Spinal cord (tissue), 10 donors: ENCODE measurements around the gene GTPBP1. TPM values are rescaled to one million over a fixed set of nuclear protein-coding genes. Genes with fewer than 3 reads are reported as not detected.
A peak's percentile ranks its signal among the peaks of the same experiment; 100 is the strongest.

ENCODE experiments used
- DNase-seq, 6 donors: peaks; one replicate each; pipeline versions ENCODE4 v3.0.0 to v3.0.0-alpha.2; 2013 to 2015; ENCODE audit warnings: low spot score in 6 of 6, low read depth in 4 of 6
- H3K27ac ChIP-seq: one replicate; pipeline ENCODE4 v1.5.1; 2013; ENCODE audit warnings: low read depth, low read length, control low read depth
- H3K27me3 ChIP-seq: one replicate; pipeline ENCODE4 v1.6.1; 2013; ENCODE audit warnings: low read length; ENCODE audit not compliant: control insufficient read depth, insufficient read depth
- H3K36me3 ChIP-seq: one replicate; pipeline ENCODE4 v1.6.1; 2013; ENCODE audit warnings: low read length; ENCODE audit not compliant: control insufficient read depth, insufficient read depth
- H3K4me1 ChIP-seq: one replicate; pipeline ENCODE4 v1.6.1; 2013; ENCODE audit warnings: low read length; ENCODE audit not compliant: control insufficient read depth, insufficient read depth
- H3K4me3 ChIP-seq: one replicate; pipeline ENCODE4 v1.5.1; 2013; ENCODE audit warnings: low read depth, low read length, control low read depth
- H3K9me3 ChIP-seq: one replicate; pipeline ENCODE4 v1.6.1; 2013; ENCODE audit warnings: low read length; ENCODE audit not compliant: control insufficient read depth, insufficient read depth
- WGBS: methylation state at CpG from one replicate; pipeline ENCODE4 v1.1.5; 2013; ENCODE audit warnings: missing lambda C conversion rate; ENCODE audit not compliant: insufficient coverage; 5-methylcytosine and 5-hydroxymethylcytosine counted together
- polyA plus RNA-seq, 2 donors: library from polyadenylated mRNA; unstranded; fragments of 120-200 nt; gene quantifications; one replicate each; pipeline ENCODE4 v1.2.1, GENCODE V29; 2013; ENCODE audit not compliant: insufficient read length in 2 of 2
- total RNA-seq, 2 donors: library from RNA; depleted of rRNA in 1 of 2; stranded (reverse); fragments of 120-200 nt in 1 of 2; fragments of >200 nt in 1 of 2; gene quantifications; one replicate each; pipeline versions ENCODE4 v1.2.3 to v1.2.4, GENCODE V29; 2013 to 2014
- donor health status: healthy.

Gene GTPBP1
- total and polyA plus RNA-seq, 4 donors = 25.0 to 79.6 (median 44.4) TPM

DNA sequence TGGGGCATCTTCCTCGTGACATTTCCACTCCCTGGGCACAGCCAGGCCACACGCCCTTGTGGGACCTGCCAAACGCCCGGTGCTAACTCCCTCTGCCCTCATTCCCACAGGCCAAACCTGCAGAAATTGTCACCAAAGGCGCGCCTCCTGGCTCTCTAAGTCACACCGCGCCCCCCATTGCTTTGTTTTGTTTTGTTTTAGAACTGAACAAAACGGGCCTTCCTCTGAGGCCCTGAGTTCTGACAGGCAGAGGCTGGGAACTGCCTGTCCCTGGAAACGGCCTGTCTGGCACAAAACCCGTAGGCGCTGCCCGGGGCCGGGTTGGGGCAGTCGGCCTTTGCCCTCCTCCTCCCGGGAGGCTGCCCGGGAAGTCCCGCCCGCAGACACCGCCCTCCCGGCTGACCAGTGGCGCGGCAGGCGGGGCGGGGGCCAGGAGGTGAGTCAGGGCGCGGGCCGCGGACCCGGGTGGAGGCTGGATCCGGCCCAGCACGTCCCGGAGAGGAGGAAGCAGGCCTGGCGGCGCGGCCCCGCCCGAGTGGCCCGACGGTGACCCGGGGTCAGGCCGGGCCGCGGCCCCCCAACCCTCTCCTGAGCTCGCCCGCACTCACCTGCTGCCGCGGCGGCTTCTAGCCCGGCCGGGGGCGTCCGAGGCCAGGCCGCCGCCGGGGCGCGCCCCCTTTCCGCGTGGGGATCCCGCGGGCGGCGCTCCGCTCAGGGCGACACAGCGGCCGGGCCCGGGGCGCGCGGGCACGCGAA is 49.6 kb downstream of the GTPBP1 start:
- H3K36me3 ChIP-seq = peaks cover 25% of the 10 kb centered on the region
- under 1% methylated on average over 74 of the region's 74 CpGs for WGBS
- H3K9me3 ChIP-seq = no peaks in the 10 kb centered on the region
- peaks cover 42% of the 10 kb centered on the region for H3K4me1 ChIP-seq
- DNase-seq = peak in 3 of 6 donors; percentile 28 to 68 (median 58)
- H3K27ac ChIP-seq = peak overlapping the region; percentile 75
- H3K27me3 ChIP-seq = no peaks in the 10 kb centered on the region
- peak overlapping the region; percentile 58 for H3K4me3 ChIP-seq

DNA sequence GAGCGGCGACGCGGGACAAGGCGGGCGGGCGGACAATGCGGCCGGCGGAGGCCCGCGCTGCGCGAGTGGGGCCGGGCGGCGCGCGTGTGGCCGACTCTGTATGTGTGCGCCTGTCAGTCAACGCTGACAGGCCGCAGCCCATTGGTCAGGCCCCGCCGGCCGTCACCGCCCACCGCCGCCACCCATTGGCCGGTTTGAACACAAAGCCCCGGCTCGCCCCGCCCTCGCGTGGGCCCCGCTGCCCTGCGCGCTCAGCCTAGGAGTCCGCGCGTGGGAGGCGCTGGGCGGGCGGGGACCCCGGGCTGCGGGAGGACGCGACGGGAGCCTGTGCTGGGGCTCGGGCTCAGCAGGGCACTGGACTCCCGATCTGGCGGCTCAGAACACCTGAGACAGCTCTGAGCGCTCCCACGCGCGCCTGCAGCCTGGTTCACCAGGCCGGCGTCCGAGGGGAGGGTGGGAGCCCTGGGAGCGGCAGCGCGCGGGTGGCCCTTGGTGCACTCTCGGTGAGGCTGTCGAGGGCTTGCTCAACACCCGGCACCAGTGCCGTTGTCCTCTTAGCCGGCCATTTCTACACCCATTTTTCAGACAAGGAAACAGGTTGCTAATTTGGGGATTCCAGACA is 50.3 kb downstream of the GTPBP1 start, which contains the start of gene SUN2:
Gene SUN2 (minus strand): TSS at position 88 of the 622 bp plus-strand sequence. CDS start 3,370 bp downstream, outside the sequence.
- under 1% methylated on average over 68 of the region's 68 CpGs for WGBS
- Histone ChIP-seq H3K27me3 (no peaks in the 10 kb centered on the region), H3K36me3 (peaks cover 18% of the 10 kb centered on the region), H3K4me1 (peaks cover 48% of the 10 kb centered on the region), H3K9me3 (no peaks in the 10 kb centered on the region), H3K27ac (peak within 1 kb of the TSS; percentile 75), H3K4me3 (peak within 1 kb of the TSS; percentile 58)
- peak; percentile 72 to 97 (median 85) for DNase-seq

DNA sequence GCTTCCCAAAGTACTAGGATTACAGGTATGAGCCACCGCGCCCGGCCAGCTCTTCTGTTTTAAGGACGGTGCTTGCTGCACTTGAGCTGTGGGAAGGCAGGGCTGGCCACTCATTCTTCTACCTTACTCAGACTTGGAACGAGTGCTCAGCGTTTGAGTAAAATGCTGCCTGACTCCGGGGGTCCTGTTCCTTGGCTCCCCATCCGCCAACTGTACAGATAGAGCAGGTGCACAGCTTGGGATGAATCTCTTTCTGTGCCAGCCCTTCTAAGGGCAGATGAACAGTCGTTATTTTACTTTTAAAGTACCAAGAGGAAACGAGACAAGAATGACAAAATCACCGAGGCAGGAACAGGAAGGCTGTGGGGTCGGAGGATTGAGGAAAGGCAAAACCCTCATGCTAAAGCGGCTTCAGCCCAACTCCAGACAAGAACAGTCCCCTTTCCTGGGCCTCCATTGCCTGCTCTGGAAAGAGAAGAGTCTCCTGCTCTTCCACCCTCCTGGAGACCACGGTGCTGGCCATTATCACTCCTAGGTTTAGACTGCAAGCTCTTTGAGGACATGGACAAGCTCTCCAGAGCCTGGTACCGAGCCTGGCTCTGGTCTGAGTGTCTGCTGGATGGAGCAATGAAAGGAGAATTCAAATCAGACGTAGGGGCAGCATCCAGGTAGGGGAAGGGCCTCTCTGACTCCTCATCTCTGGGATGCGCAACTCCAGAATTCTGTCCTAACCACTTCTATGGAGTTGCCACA is 51.1 kb downstream of the GTPBP1 start:
- H3K4me1 ChIP-seq = peaks cover 42% of the 10 kb centered on the region
- 40% methylated on average over 7 of the region's 17 CpGs for WGBS
- peaks cover 10% of the 10 kb centered on the region for H3K36me3 ChIP-seq
- H3K9me3 ChIP-seq = no peaks in the 10 kb centered on the region
- no peaks in the 10 kb centered on the region for H3K27me3 ChIP-seq
- DNase-seq = peak in 2 of 6 donors; percentile 25 to 42
- no peak overlapping the region for H3K27ac ChIP-seq
- H3K4me3 ChIP-seq = peak overlapping the region; percentile 56

DNA sequence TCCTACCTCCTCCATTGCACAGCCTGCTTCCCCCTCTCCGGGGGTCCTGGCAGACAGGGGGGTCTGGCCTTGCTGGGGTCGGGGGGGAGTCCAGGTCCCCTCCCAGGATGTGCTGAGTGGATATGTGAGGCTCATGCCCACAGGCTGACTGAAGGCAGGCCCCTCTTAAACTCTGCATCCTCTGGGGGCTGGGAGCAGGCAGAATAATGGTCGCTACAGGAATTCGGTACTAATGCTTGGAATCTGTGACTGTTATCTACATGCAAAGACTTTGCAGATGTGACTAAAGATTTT is 51.7 kb downstream of the GTPBP1 start:
- Histone ChIP-seq H3K4me1 (peaks cover 47% of the 10 kb centered on the region), H3K27ac (no peak overlapping the region), H3K36me3 (peaks cover 4% of the 10 kb centered on the region), H3K27me3 (no peaks in the 10 kb centered on the region), H3K4me3 (no peak overlapping the region), H3K9me3 (no peaks in the 10 kb centered on the region)
- 70% methylated on average over 2 of the region's 4 CpGs for WGBS
- DNase-seq = no peak

DNA sequence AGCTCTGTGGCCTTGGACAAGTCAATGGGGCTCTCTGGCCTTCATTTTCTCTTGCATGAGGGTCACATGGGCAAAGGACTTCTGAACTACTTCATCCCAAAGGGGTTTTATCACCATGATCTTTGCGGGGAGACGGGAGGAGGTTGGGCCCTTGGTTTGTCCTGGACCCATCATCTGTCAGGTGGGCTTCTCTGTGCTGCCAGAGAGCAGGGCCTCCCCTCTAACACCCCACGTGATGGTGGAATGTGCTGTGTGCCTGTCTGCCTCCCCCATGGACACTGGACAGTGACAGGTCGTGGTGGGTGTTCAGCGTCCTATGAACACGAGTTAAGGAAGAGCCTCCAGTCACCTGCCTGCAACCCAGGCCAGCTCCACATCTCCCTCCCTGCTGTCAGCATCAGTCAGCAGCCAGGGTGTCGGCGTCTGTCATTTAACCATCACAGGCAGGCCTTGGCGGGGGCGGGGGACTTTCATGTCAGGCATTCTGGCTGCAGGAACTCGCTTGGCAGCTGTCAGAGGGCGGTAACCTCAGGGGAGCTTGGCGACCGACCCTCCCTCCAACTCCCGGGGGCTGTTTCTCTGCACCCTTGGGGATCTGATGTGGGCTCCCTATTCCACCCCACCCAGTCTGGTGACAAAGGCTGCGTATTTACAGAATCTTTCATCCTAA is 52.7 kb downstream of the GTPBP1 start:
- Histone ChIP-seq H3K27me3 (no peaks in the 10 kb centered on the region), H3K4me3 (no peak overlapping the region), H3K36me3 (no peaks in the 10 kb centered on the region), H3K4me1 (peaks cover 53% of the 10 kb centered on the region), H3K9me3 (no peaks in the 10 kb centered on the region), H3K27ac (no peak overlapping the region)
- WGBS = 68% methylated on average over 14 of the region's 16 CpGs
- DNase-seq = no peak

DNA sequence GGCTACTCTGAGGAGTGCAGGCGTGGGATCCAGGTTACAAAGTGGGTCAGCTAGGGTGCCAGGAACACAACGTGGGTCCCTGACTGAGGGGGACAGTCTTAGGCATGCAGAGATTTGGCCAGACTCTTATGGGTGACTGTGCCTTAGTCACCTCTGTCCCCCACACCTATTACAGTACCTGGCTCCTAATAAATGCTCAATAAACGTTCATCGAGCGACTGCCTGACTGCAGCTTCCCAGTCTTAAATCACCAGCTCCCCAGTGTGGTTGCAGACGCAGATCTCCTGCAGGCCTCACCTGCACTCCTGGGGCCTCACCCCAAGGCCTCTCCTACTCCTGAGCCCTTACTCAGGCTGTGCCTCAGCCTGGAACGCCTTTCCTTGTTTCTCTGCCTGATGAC is 53.3 kb downstream of the GTPBP1 start:
- no peak overlapping the region for H3K27ac ChIP-seq

DNA sequence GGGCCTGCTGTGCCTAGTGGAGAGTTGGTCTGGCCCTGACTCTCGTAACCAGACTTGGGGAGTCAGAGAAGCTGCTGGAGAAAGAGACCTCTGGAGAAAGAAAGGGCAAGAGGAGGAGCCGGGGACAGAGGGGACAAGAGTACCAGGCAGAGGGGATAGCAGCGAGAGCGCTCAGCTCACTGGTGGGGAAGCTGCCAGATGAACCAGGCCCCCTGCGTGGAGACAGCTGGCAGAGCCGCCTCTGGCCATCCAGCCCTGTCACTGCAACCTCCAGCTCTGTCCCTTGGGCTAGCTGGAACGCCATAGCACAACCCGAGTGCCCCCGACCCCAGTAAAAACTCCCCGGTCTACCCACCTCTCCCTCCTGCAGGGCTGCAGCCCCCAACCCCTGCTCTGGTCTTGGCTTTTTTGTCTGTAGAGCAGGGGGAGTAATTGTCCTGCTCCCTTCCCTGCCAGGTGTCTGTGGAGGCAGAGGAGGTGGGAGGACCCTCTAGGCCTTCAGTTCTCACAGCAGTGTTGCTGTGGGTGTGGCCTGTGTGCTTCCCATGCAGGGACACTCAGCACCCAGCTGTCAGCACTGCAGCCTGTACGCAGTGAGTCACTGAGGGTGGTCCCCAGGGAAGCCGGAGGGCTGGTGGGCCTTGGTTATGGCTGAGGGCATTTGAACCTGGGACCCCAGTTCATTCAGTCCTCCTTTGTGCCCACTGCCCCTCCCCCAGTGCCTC is 54.9 kb downstream of the GTPBP1 start:
- H3K27me3 ChIP-seq = no peaks in the 10 kb centered on the region
- peaks cover 45% of the 10 kb centered on the region for H3K4me1 ChIP-seq
- no peak overlapping the region for H3K27ac ChIP-seq
- H3K36me3 ChIP-seq = no peaks in the 10 kb centered on the region
- H3K4me3 ChIP-seq = no peak overlapping the region
- no peaks in the 10 kb centered on the region for H3K9me3 ChIP-seq
- WGBS = 47% methylated on average over 7 of the region's 12 CpGs
- DNase-seq = peak in 1 of 6 donors; percentile 56

More for the DNA sequence above, 53.3 kb downstream of the GTPBP1 start:
- no peaks in the 10 kb centered on the region for H3K9me3 ChIP-seq
- 91% methylated on average over 7 of the region's 7 CpGs for WGBS
- H3K4me3 ChIP-seq = no peak overlapping the region
- H3K27me3 ChIP-seq = no peaks in the 10 kb centered on the region
- no peak for DNase-seq
- peaks cover 56% of the 10 kb centered on the region for H3K4me1 ChIP-seq
- no peaks in the 10 kb centered on the region for H3K36me3 ChIP-seq

DNA sequence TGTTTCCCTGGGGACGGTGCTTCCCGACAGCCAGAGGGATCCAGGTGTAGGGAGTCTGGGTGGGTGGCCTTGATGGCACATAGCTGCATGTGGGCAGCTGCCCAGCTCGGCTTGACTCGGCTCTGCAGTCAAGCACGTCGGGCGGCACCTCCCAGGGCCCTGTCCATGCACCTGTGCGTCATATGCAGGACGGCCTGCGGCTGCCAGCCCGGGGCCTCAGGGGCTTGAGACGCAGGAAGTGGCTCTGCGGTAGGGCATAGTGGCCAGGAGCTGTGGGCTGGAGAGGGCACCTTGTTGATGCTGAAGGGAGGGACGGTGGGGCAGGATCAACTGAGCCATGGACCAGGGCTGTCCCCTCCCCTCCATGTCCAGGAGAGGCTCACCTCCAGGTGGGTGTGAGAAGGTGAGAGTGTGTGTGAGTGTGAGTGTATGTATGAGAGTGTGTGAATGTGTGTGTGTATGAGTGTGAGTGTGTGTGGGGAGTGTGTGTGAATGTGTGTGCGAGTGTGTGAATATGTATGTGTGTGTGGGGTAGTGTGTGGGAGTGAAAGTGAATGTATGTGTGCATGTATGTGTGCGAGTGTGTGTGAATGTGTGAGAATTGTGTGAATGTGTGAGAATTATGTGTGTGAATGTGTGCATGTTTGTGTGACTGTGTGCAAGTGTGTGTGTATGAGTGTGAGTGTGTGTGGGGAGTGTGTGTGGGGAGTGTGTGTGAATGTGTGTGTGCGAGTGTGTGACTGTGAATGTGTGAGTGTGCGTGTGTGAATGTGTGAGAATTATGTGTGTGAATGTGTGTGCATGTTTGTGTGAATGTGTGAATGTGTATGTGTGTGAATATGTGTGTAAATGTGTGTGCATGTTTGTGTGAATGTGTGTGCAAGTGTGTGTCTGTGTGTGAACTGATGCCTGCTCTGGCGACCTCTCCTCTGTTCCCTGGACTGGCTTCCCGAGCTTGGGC is 55.7 kb downstream of the GTPBP1 start:
- no peak overlapping the region for H3K27ac ChIP-seq

More for the DNA sequence above, 55.7 kb downstream of the GTPBP1 start:
- Histone ChIP-seq H3K4me1 (peaks cover 48% of the 10 kb centered on the region), H3K27me3 (no peaks in the 10 kb centered on the region), H3K36me3 (no peaks in the 10 kb centered on the region), H3K4me3 (no peak overlapping the region), H3K9me3 (no peaks in the 10 kb centered on the region)
- DNase-seq = no peak
- 66% methylated on average over 20 of the region's 20 CpGs for WGBS
